ACC112 (cell line): Measurements from ENCODE around the gene ABAT.
A peak's percentile ranks its signal among the peaks of the same experiment; 100 is the strongest.

Experiments
- H2AFZ ChIP-seq: fragments of 200-600 bp; sonication (generic); one replicate; pipeline ENCODE4 v1.6.0; 2017; ENCODE audit warnings: antibody characterized with exemption, low read length; ENCODE audit not compliant: unreplicated experiment
- H3K27ac ChIP-seq: fragments of 200-600 bp; sonication (generic); 2 replicates; pipeline ENCODE4 v1.5.1; 2014; ENCODE audit warnings: low read depth, mild to moderate bottlenecking, antibody characterized with exemption, low read length, moderate library complexity
- H3K27me3 ChIP-seq: fragments of 200-600 bp; sonication (generic); 2 replicates; pipeline ENCODE4 v1.6.1; 2014; ENCODE audit warnings: mild to moderate bottlenecking, antibody characterized with exemption, low read length, moderate library complexity, mixed read lengths; ENCODE audit not compliant: insufficient read depth
- H3K36me3 ChIP-seq: fragments of 200-600 bp; sonication (generic); 2 replicates; pipeline ENCODE4 v1.6.1; 2016; ENCODE audit warnings: mild to moderate bottlenecking, antibody characterized with exemption, low read length, moderate library complexity, mixed read lengths; ENCODE audit not compliant: insufficient read depth
- H3K4me1 ChIP-seq: fragments of 200-600 bp; sonication (generic); one replicate; pipeline ENCODE4 v1.6.1; 2016; ENCODE audit warnings: low read length, mixed read lengths; ENCODE audit not compliant: insufficient read depth, unreplicated experiment, control insufficient read depth
- H3K4me3 ChIP-seq: fragments of 200-600 bp; sonication (generic); 2 replicates; pipeline ENCODE4 v1.5.1; 2014; ENCODE audit warnings: mild to moderate bottlenecking, low read depth, low read length
- H3K79me2 ChIP-seq: fragments of 200-600 bp; sonication (generic); one replicate; pipeline ENCODE4 v1.6.0; 2016; ENCODE audit warnings: low read length; ENCODE audit not compliant: control insufficient read depth, unreplicated experiment, insufficient read depth

The ABAT gene

GRCh38 chr16:8674413-8675022, at the start of gene ABAT:
TSS of gene ABAT (plus strand) at chr16:8674617. CDS start at chr16:8735740, 61,123 bp downstream.
- H3K4me1 ChIP-seq = peaks cover 15% of the 10 kb centered on the region
- no peak within 1 kb of the TSS for H3K27ac ChIP-seq
- 0 out of 2 replicates have a peak, but pooled peaks cover 4% of the 10 kb centered on the region for H3K27me3 ChIP-seq
- H3K4me3 ChIP-seq = peak within 1 kb of the TSS; percentile 76
- H3K79me2 ChIP-seq = no peaks in the 10 kb centered on the region
- H3K36me3 ChIP-seq = no peaks in the 10 kb centered on the region
- H2AFZ ChIP-seq = no peak within 1 kb of the TSS

- no peak overlapping the region for H3K27ac ChIP-seq
Observed at GRCh38 chr16:8625491-8626087, 48.8 kb upstream of the ABAT start.

GRCh38 chr16:8626946-8627345, 47.5 kb upstream of the ABAT start:
- Histone ChIP-seq H2AFZ (no peak overlapping the region), H3K79me2 (peaks cover 25% of the 10 kb centered on the region), H3K36me3 (peaks cover 28% of the 10 kb centered on the region; the same call in 1 of the 2 replicates), H3K27ac (no peak overlapping the region), H3K27me3 (no peaks in the 10 kb centered on the region), H3K4me1 (peaks cover 18% of the 10 kb centered on the region), H3K4me3 (no peak overlapping the region)

More at GRCh38 chr16:8625491-8626087, 48.8 kb upstream of the ABAT start:
- H3K4me1 ChIP-seq = peaks cover 18% of the 10 kb centered on the region
- H3K27me3 ChIP-seq = no peaks in the 10 kb centered on the region
- H3K4me3 ChIP-seq = no peak overlapping the region
- H3K79me2 ChIP-seq = peaks cover 29% of the 10 kb centered on the region
- peaks cover 23% of the 10 kb centered on the region; the same call in 1 of the 2 replicates for H3K36me3 ChIP-seq
- H2AFZ ChIP-seq = no peak overlapping the region

- Histone ChIP-seq H3K4me3 (no peak overlapping the region), H3K27me3 (no peaks in the 10 kb centered on the region), H3K4me1 (peaks cover 18% of the 10 kb centered on the region), H3K79me2 (peaks cover 20% of the 10 kb centered on the region), H2AFZ (no peak overlapping the region), H3K27ac (no peak overlapping the region), H3K36me3 (peaks cover 28% of the 10 kb centered on the region; the same call in 1 of the 2 replicates)
Observed at GRCh38 chr16:8627456-8627855, 47.0 kb upstream of the ABAT start.

GRCh38 chr16:8628981-8629725, 45.3 kb upstream of the ABAT start:
- H3K27me3 ChIP-seq = no peaks in the 10 kb centered on the region
- peaks cover 28% of the 10 kb centered on the region; the same call in 1 of the 2 replicates for H3K36me3 ChIP-seq
- H2AFZ ChIP-seq = no peak overlapping the region
- H3K4me3 ChIP-seq = no peak overlapping the region
- no peak overlapping the region for H3K27ac ChIP-seq
- H3K4me1 ChIP-seq = peaks cover under 1% of the 10 kb centered on the region
- H3K79me2 ChIP-seq = peaks cover 3% of the 10 kb centered on the region

- no peak overlapping the region for H3K4me3 ChIP-seq
- H2AFZ ChIP-seq = no peak overlapping the region
- H3K27me3 ChIP-seq = no peaks in the 10 kb centered on the region
- no peaks in the 10 kb centered on the region for H3K4me1 ChIP-seq
- H3K36me3 ChIP-seq = peaks cover 27% of the 10 kb centered on the region; the same call in 1 of the 2 replicates
- peaks cover 3% of the 10 kb centered on the region for H3K79me2 ChIP-seq
- H3K27ac ChIP-seq = no peak overlapping the region
Observed at GRCh38 chr16:8630255-8630953, 44.0 kb upstream of the ABAT start.

GRCh38 chr16:8631373-8631772, 43.0 kb upstream of the ABAT start:
- H3K79me2 ChIP-seq = peaks cover 3% of the 10 kb centered on the region
- no peak overlapping the region for H2AFZ ChIP-seq
- H3K27me3 ChIP-seq = no peaks in the 10 kb centered on the region
- H3K36me3 ChIP-seq = peaks cover 27% of the 10 kb centered on the region
- H3K4me3 ChIP-seq = no peak overlapping the region
- no peaks in the 10 kb centered on the region for H3K4me1 ChIP-seq
- no peak overlapping the region for H3K27ac ChIP-seq

GRCh38 chr16:8631818-8632465, 42.5 kb upstream of the ABAT start:
- Histone ChIP-seq H2AFZ (no peak overlapping the region), H3K27me3 (no peaks in the 10 kb centered on the region), H3K36me3 (peaks cover 30% of the 10 kb centered on the region), H3K4me3 (no peak overlapping the region), H3K79me2 (peaks cover 3% of the 10 kb centered on the region), H3K4me1 (no peaks in the 10 kb centered on the region), H3K27ac (no peak overlapping the region)

- no peak overlapping the region for H3K4me3 ChIP-seq
- no peaks in the 10 kb centered on the region for H3K4me1 ChIP-seq
- no peaks in the 10 kb centered on the region for H3K27me3 ChIP-seq
- H2AFZ ChIP-seq = no peak overlapping the region
- peaks cover 29% of the 10 kb centered on the region for H3K36me3 ChIP-seq
- peaks cover 3% of the 10 kb centered on the region for H3K79me2 ChIP-seq
- H3K27ac ChIP-seq = no peak overlapping the region
Observed at GRCh38 chr16:8632675-8633182, 41.7 kb upstream of the ABAT start.
